H9 (cell line): ENCODE data around the gene TOX4. TPM values are rescaled to one million over a fixed set of nuclear protein-coding genes. Genes with fewer than 3 reads are reported as not detected.

Experiments
- DNase-seq: peaks from one replicate; pipeline ENCODE4 v3.0.0-alpha.2; 2017
- H2AFZ ChIP-seq: one replicate; pipeline ENCODE4 v1.6.1; 2013; ENCODE audit warnings: mild to moderate bottlenecking, low read length, control low read depth, moderate library complexity
- H2AK5ac ChIP-seq: 2 replicates; pipeline ENCODE4 v1.6.1; 2013; ENCODE audit warnings: low read length, control low read depth, mixed read lengths; ENCODE audit not compliant: insufficient read length
- H2BK120ac ChIP-seq: one replicate; pipeline ENCODE4 v1.6.1; 2013; ENCODE audit warnings: low read depth, mild to moderate bottlenecking, low read length, control low read depth, inconsistent platforms; ENCODE audit not compliant: poor library complexity, severe bottlenecking
- H2BK12ac ChIP-seq: 2 replicates; pipeline ENCODE4 v1.6.1; 2013; ENCODE audit warnings: low read length, control low read depth, mixed read lengths, low read depth; ENCODE audit not compliant: insufficient read length
- H2BK15ac ChIP-seq: 2 replicates; pipeline ENCODE4 v1.6.1; 2013; ENCODE audit warnings: low read depth, low read length, control low read depth
- H2BK20ac ChIP-seq: one replicate; pipeline ENCODE4 v1.6.1; 2013; ENCODE audit warnings: low read depth, mild to moderate bottlenecking, low read length, control low read depth, inconsistent platforms; ENCODE audit not compliant: poor library complexity, severe bottlenecking
- H2BK5ac ChIP-seq: 2 replicates; pipeline ENCODE4 v1.6.1; 2013; ENCODE audit warnings: low read length, control low read depth, mixed read lengths; ENCODE audit not compliant: insufficient read length
- H3K14ac ChIP-seq: 2 replicates; pipeline ENCODE4 v1.6.1; 2013; ENCODE audit warnings: low read length, control low read depth; ENCODE audit not compliant: insufficient read depth
- H3K18ac ChIP-seq: 2 replicates; pipeline ENCODE4 v1.6.1; 2013; ENCODE audit warnings: low read depth, mild to moderate bottlenecking, mixed read lengths, low read length, control low read depth; ENCODE audit not compliant: insufficient read length
- H3K23ac ChIP-seq: 2 replicates; pipeline ENCODE4 v1.6.1; 2013; ENCODE audit warnings: low read length, control low read depth, mixed read lengths, low read depth; ENCODE audit not compliant: insufficient read length
- H3K23me2 ChIP-seq: 2 replicates; pipeline ENCODE4 v1.6.1; 2013; ENCODE audit warnings: low read depth, mild to moderate bottlenecking, mixed read lengths, low read length, control low read depth; ENCODE audit not compliant: insufficient read length, poor library complexity, severe bottlenecking
- H3K27ac ChIP-seq: 2 replicates; pipeline ENCODE4 v1.5.1; 2013; ENCODE audit warnings: low read length, control low read depth, mixed read lengths, low read depth; ENCODE audit not compliant: insufficient read length
- H3K27me3 ChIP-seq: 2 replicates; pipeline ENCODE4 v1.6.1; 2013; ENCODE audit warnings: low read length, control low read depth, inconsistent platforms; ENCODE audit not compliant: insufficient read depth
- H3K4ac ChIP-seq: 2 replicates; pipeline ENCODE4 v1.6.1; 2013; ENCODE audit warnings: low read depth, mild to moderate bottlenecking, control low read depth, inconsistent platforms, low read length, moderate library complexity
- H3K4me1 ChIP-seq: 2 replicates; pipeline ENCODE4 v1.6.1; 2013; ENCODE audit warnings: low read length, control low read depth, inconsistent platforms; ENCODE audit not compliant: insufficient read depth
- H3K4me2 ChIP-seq: 2 replicates; pipeline ENCODE4 v1.6.1; 2013; ENCODE audit warnings: low read length, control low read depth, mixed read lengths; ENCODE audit not compliant: insufficient read length, insufficient read depth
- H3K56ac ChIP-seq: 2 replicates; pipeline ENCODE4 v1.6.1; 2013; ENCODE audit warnings: low read depth, mild to moderate bottlenecking, mixed read lengths, low read length, control low read depth; ENCODE audit not compliant: insufficient read length
- H3K79me1 ChIP-seq: 2 replicates; pipeline ENCODE4 v1.6.1; 2013; ENCODE audit warnings: low read depth, mild to moderate bottlenecking, moderate library complexity, low read length, control low read depth, inconsistent platforms; ENCODE audit not compliant: insufficient read depth, poor library complexity, severe bottlenecking
- H3K79me2 ChIP-seq: 2 replicates; pipeline ENCODE4 v1.6.1; 2013; ENCODE audit warnings: low read length, control low read depth, inconsistent platforms; ENCODE audit not compliant: insufficient read depth
- H3K9ac ChIP-seq: 2 replicates; pipeline ENCODE4 v1.6.1; 2013; ENCODE audit warnings: low read length, control low read depth, mixed read lengths; ENCODE audit not compliant: insufficient read length; ENCODE audit errors: extremely low read depth
- H3K9me3 ChIP-seq: one replicate; pipeline ENCODE4 v1.6.1; 2013; ENCODE audit warnings: low read depth, low read length, inconsistent platforms; ENCODE audit not compliant: control insufficient read depth
- H3T11ph ChIP-seq: one replicate; pipeline ENCODE4 v1.6.1; 2013; ENCODE audit warnings: mild to moderate bottlenecking, low read length, control low read depth, inconsistent platforms
- H4K20me1 ChIP-seq: one replicate; pipeline ENCODE4 v1.6.1; 2013; ENCODE audit not compliant: control insufficient read depth, insufficient read length, insufficient read depth
- H4K5ac ChIP-seq: 2 replicates; pipeline ENCODE4 v1.6.1; 2013; ENCODE audit warnings: low read depth, mild to moderate bottlenecking, mixed read lengths, low read length, control low read depth; ENCODE audit not compliant: insufficient read length
- H4K8ac ChIP-seq: replicated peaks from 2 replicates; pipeline ENCODE4 v1.6.1; 2013; ENCODE audit warnings: low read length, control low read depth, mixed read lengths, low read depth; ENCODE audit not compliant: insufficient read length
- H4K91ac ChIP-seq: 2 replicates; pipeline ENCODE4 v1.6.1; 2013; ENCODE audit warnings: low read depth, mild to moderate bottlenecking, moderate library complexity, mixed read lengths, low read length, control low read depth; ENCODE audit not compliant: insufficient read length
- H3K27ac Mint-ChIP-seq, 3 experiments: 2 replicates in 2 of 3; 3 replicates in 1 of 3; pipeline ENCODE4 v1.8.0; 2020 to 2021; ENCODE audit warnings: mixed read lengths in 3 of 3, mild to moderate bottlenecking in 1 of 3, moderate library complexity in 1 of 3
- H3K27me3 Mint-ChIP-seq: 2 replicates; pipeline ENCODE4 v1.8.0; 2021; ENCODE audit warnings: low read depth, mild to moderate bottlenecking, moderate library complexity, mixed read lengths
- H3K36me3 Mint-ChIP-seq, 3 experiments: 2 replicates in 2 of 3; 3 replicates in 1 of 3; pipeline ENCODE4 v1.8.0; 2020 to 2021; ENCODE audit warnings: low read depth in 3 of 3, mixed read lengths in 3 of 3; ENCODE audit not compliant: insufficient read depth in 1 of 3
- H3K4me1 Mint-ChIP-seq, 2 experiments: 2 replicates each; pipeline ENCODE4 v1.8.0; 2020; ENCODE audit warnings: mixed read lengths in 2 of 2
- H3K4me3 Mint-ChIP-seq, 2 experiments: 2 replicates in 1 of 2; 3 replicates in 1 of 2; pipeline ENCODE4 v1.8.0; 2020 to 2021; ENCODE audit warnings: mild to moderate bottlenecking in 2 of 2, mixed read lengths in 2 of 2, moderate library complexity in 1 of 2
- H3K9me3 Mint-ChIP-seq, 2 experiments: 2 replicates in 1 of 2; 3 replicates in 1 of 2; pipeline ENCODE4 v1.8.0; 2020; ENCODE audit warnings: mild to moderate bottlenecking in 2 of 2, mixed read lengths in 2 of 2, moderate library complexity in 1 of 2
- CTCF ChIP-seq: fragments of 200-600 bp; sonication (generic); conservative IDR thresholded peaks from 3 replicates; pipeline ENCODE4 v1.8.0; 2021; ENCODE audit warnings: antibody characterized with exemption, mild to moderate bottlenecking
- WGBS: extraction: QIAGEN DNeasy Blood & Tissue Kit; methylation state at CpG from one replicate; pipeline ENCODE4 v1.1.7; 2013; ENCODE audit warnings: missing lambda C conversion rate, low lambda C conversion rate, mixed read lengths; ENCODE audit not compliant: insufficient read length; ENCODE audit errors: extremely low coverage; 5-methylcytosine and 5-hydroxymethylcytosine counted together
- total RNA-seq: library from RNA; stranded (reverse); gene quantifications from 2 replicates; pipeline ENCODE4 v1.2.1, GENCODE V29; 2021

TOX4 gene
- total RNA-seq, 1 experiment from 2014 or later: 64.7 TPM

GRCh38 chr14:21437063-21437901 is 39.7 kb upstream of the TOX4 start:
- no peak overlapping the region for H3K23ac ChIP-seq
- H2BK12ac ChIP-seq: no peak overlapping the region
- Mint-ChIP-seq H3K27me3 (no peaks in the 10 kb centered on the region), H3K4me1 (peaks cover 21 to 36% of the 10 kb centered on the region in 2 experiments), H3K9me3 (no peaks in the 10 kb centered on the region), H3K36me3 (peaks cover 5 to 27% (median 12%) of the 10 kb centered on the region in 3 experiments; a peak in 5 of 7 replicates), H3K27ac (peak overlapping the region; percentile 81 to 98 (median 86)), H3K4me3 (peak overlapping the region; percentile 81 to 89)
- TF ChIP-seq CTCF: no peak
- peak overlapping the region; percentile 30 for H3K27ac ChIP-seq
- H3K18ac ChIP-seq: no peak overlapping the region
- no peaks in the 10 kb centered on the region for H4K20me1 ChIP-seq
- no peak overlapping the region for H2BK20ac ChIP-seq
- no peaks in the 10 kb centered on the region for H3K4me1 ChIP-seq
- no peak overlapping the region for H4K8ac ChIP-seq
- H3K9me3 ChIP-seq: no peaks in the 10 kb centered on the region
- H2AFZ ChIP-seq: no peak overlapping the region
- H2AK5ac ChIP-seq: no peak overlapping the region
- H3K23me2 ChIP-seq: peaks cover 7% of the 10 kb centered on the region
- no peak overlapping the region for H4K91ac ChIP-seq
- H2BK15ac ChIP-seq: no peak overlapping the region
- peaks cover 25% of the 10 kb centered on the region; the same call in 1 of the 2 replicates for H3K79me2 ChIP-seq
- H2BK5ac ChIP-seq: no peak overlapping the region
- H3K14ac ChIP-seq: no peak overlapping the region
- WGBS: no CpG with 5 or more reads among the region's 33 CpGs
- peak overlapping the region; percentile 86 for H3K4me2 ChIP-seq
- H2BK120ac ChIP-seq: no peak overlapping the region
- no peak overlapping the region for H3K56ac ChIP-seq
- H3T11ph ChIP-seq: no peak overlapping the region
- H3K9ac ChIP-seq: peak overlapping the region; percentile 71
- peak; percentile 99 for DNase-seq
- H3K79me1 ChIP-seq: peaks cover 3% of the 10 kb centered on the region
- no peak overlapping the region for H4K5ac ChIP-seq
- no peak overlapping the region for H3K4ac ChIP-seq
- H3K27me3 ChIP-seq: no peaks in the 10 kb centered on the region
